Heart right ventricle (tissue), 16 donors: ENCODE data around the gene HSD11B2. TPM values are rescaled to one million over a fixed set of nuclear protein-coding genes. Genes with fewer than 3 reads are reported as not detected.

Source experiments
- ATAC-seq, 8 donors: fragments of 200-7000 bp; cut with Tn5 transposase; one replicate each; pipeline ENCODE4 v1.9.1; 2020; ENCODE audit warnings: mild to moderate bottlenecking in 8 of 8, moderate library complexity in 8 of 8, moderate number of reproducible peaks in 1 of 8
- DNase-seq, 2 donors: peaks; one replicate each; pipeline ENCODE4 v3.0.0-alpha.2; 2020
- H3K27ac ChIP-seq, 10 donors: fragments of 200-600 bp; sonication (generic) in 2 of 10; one replicate each; pipeline versions ENCODE4 v1.5.0 to v1.8.0; 2020 to 2022; ENCODE audit warnings: mild to moderate bottlenecking in 3 of 10
- H3K27me3 ChIP-seq, 7 donors: fragments of 200-600 bp; one replicate each; pipeline ENCODE4 v1.8.0; 2021 to 2022; ENCODE audit warnings: mild to moderate bottlenecking in 2 of 7
- H3K36me3 ChIP-seq, 9 donors: fragments of 200-600 bp; sonication (generic) in 1 of 9; one replicate each; pipeline versions ENCODE4 v1.5.0 to v1.8.0; 2020 to 2022; ENCODE audit warnings: mild to moderate bottlenecking in 2 of 9
- H3K4me1 ChIP-seq, 9 donors: fragments of 200-600 bp; sonication (generic) in 1 of 9; one replicate each; pipeline versions ENCODE4 v1.5.0 to v1.8.0; 2020 to 2022; ENCODE audit warnings: mild to moderate bottlenecking in 4 of 9
- H3K4me3 ChIP-seq, 10 donors: fragments of 200-600 bp; sonication (generic) in 2 of 10; one replicate each; pipeline versions ENCODE4 v1.5.0 to v1.8.0; 2020 to 2022; ENCODE audit warnings: mild to moderate bottlenecking in 7 of 10, moderate library complexity in 2 of 10
- H3K9me3 ChIP-seq, 11 donors: fragments of 200-600 bp in 10 of 11; sonication (generic) in 2 of 11; one replicate each; pipeline versions ENCODE4 v1.5.0 to v1.8.0; 2013 to 2022; ENCODE audit warnings: mild to moderate bottlenecking in 2 of 11, control low read depth in 1 of 11, moderate library complexity in 1 of 11
- CTCF ChIP-seq, 9 donors: fragments of 200-600 bp; sonication (generic) in 2 of 9; IDR thresholded peaks; one replicate each; pipeline versions ENCODE4 v1.5.0 to v1.8.0; 2021 to 2022; ENCODE audit warnings: antibody characterized with exemption in 9 of 9, mild to moderate bottlenecking in 5 of 9, moderate library complexity in 1 of 9
- WGBS, 2 donors: extraction: QIAGEN DNeasy Blood & Tissue Kit; methylation state at CpG; one replicate each; pipeline ENCODE4 v1.1.7; 2013; ENCODE audit warnings: inconsistent platforms in 1 of 2; 5-methylcytosine and 5-hydroxymethylcytosine counted together
- intact Hi-C, 10 donors: fragments of 100-400 bp; cut with DNase I; formaldehyde crosslinking; loops; one replicate each; pipeline versions ENCODE4 v1.11.1 to v1.14.2; 2022
- polyA plus RNA-seq, 2 donors: library from polyadenylated mRNA; stranded (reverse); fragments of 200-250 nt; gene quantifications; one replicate each; pipeline ENCODE4 v1.2.3, GENCODE V29; 2013
- total RNA-seq, 10 donors: library from RNA; stranded (reverse); fragmentation: NEBNext Ultra II Directional in 3 of 10; extraction: Animal tissue kit (Norgen Biotek cat#: 25700) in 3 of 10; gene quantifications; one replicate each; pipeline versions ENCODE4 v1.2.1 to v1.2.4, GENCODE V29; 2021 to 2023
- donor health status: Arrhythmogenic right ventricular cardiomyopathy.
- donor health status: ischemic (EF 13 %, LVEDD 7.1; RV severe dilation, severe dysfunction).
- donor health status: healthy with polysubstance abuse.
- donor health status: DM: no; HTN: yes; CAD: no.
- donor health status: DM: no; HTN: no; CAD: no.
- donor health status: ischemic (EF 25% LVEDD 6.9; RV normal size, moderate dysfunction).
- donor health status: ischemic (EF 25% LVEDD 5.7; RV mildly dilated, moderate dysfunction).
- donor health status: healthy.
- donor health status: DM: yes; HTN: yes; CAD: no.
- donor health status: Ischemic cardiomyopathy.
- donor health status: ischemic (EF 35%, LVEDD 5.7; RV mildly dilated, moderate dysfunction).
- donor health status: nonischemic (EF 11% LVEDD 7.7; RV severe dilation, severe dysfunction).
- donor health status: DM: yes; HTN: yes; CAD: no.
- donor health status: PGD.
- donor health status: ischemic (EF 29% LVEDD 5.4; RV normal size, mild dysfunction).
- donor health status: nonischemic (EF 23%, LVEDD 6.1; RV moderate dilation, normal function).

Gene HSD11B2
- total and polyA plus RNA-seq, 12 donors, result 0.16 to 1.4 (median 0.51) TPM; not detected in 1

- H3K27me3 ChIP-seq, result peaks cover 0 to 15% (median 0%) of the 10 kb centered on the region in 7 donors
- TF ChIP-seq CTCF (IDR thresholded peaks at IDR 0.05), result no peak
- no peaks in the 10 kb centered on the region for H3K9me3 ChIP-seq
- peaks cover 3 to 22% (median 15%) of the 10 kb centered on the region in 9 donors for H3K4me1 ChIP-seq
- peaks cover 0 to 53% (median 12%) of the 10 kb centered on the region in 9 donors for H3K36me3 ChIP-seq
- ATAC-seq (no peak), DNase-seq (no peak)
- intact Hi-C loops, result no loop called here
- no peak overlapping the region for H3K27ac ChIP-seq
- H3K4me3 ChIP-seq, result no peak overlapping the region
- 96% methylated on average over 23 of the region's 23 CpGs for WGBS, 2 donors
These were observed 5.8 kb downstream of the HSD11B2 start for GRCh38 chr16:67436640-67437193.

GRCh38 chr16:67437513-67437912, 6.6 kb downstream of the HSD11B2 start:
- H3K9me3 ChIP-seq, result no peaks in the 10 kb centered on the region
- peaks cover 0 to 60% (median 12%) of the 10 kb centered on the region in 9 donors for H3K36me3 ChIP-seq
- H3K27me3 ChIP-seq, result peaks cover 0 to 8% (median 0%) of the 10 kb centered on the region in 7 donors
- intact Hi-C loops, result no loop called here
- no peak overlapping the region for H3K27ac ChIP-seq
- TF ChIP-seq CTCF (IDR thresholded peaks at IDR 0.05), result no peak
- peaks cover 8 to 24% (median 17%) of the 10 kb centered on the region in 9 donors for H3K4me1 ChIP-seq
- no peak for ATAC-seq
- WGBS, 2 donors, result 85 to 93% methylated on average over 4 of the region's 4 CpGs
- no peak overlapping the region for H3K4me3 ChIP-seq
- no peak for DNase-seq

- Histone ChIP-seq H3K27me3 (peaks cover 0 to 2% (median 0%) of the 10 kb centered on the region in 7 donors), H3K9me3 (no peaks in the 10 kb centered on the region), H3K27ac (no peak overlapping the region), H3K36me3 (peaks cover 0 to 67% (median 13%) of the 10 kb centered on the region in 9 donors), H3K4me1 (peaks cover 15 to 30% (median 23%) of the 10 kb centered on the region in 9 donors), H3K4me3 (no peak overlapping the region)
- ATAC-seq (no peak), DNase-seq (no peak)
- 95% methylated on average over 20 of the region's 20 CpGs for WGBS, 2 donors
- TF ChIP-seq CTCF (IDR thresholded peaks at IDR 0.05), result no peak
- intact Hi-C loops, result no loop called here
These were observed 7.3 kb downstream of the HSD11B2 start for GRCh38 chr16:67438098-67438791.

DNA sequence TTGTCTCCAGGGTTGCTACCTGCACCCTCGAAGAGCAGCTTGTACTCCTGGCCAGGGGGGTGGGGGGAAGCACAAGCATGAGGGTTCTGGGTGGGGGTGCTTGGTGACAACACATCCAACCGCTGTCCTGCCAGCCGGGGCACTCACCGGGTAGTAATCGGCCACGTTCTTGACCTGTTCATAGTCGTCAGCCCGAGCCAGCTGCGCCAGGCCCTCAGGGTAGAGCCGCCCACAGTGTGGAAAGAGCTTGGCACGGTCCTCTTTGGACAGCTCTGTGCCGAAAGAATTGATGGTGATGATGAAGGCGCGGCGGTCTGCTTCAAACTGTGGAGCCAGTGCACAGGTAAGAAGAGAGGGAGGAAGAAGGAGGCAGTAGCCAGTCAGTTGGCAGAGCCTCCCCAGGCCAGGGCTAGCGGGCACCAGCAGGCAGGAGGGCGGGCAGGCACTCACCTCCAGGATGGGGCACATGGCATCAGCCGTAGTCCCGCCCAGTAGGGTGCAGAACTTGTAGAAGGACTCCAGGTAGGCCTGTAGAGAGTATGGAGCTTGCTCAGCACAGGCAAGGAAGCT, 8.0 kb downstream of the HSD11B2 start:
- ATAC-seq, result no peak
- Histone ChIP-seq H3K27me3 (no peaks in the 10 kb centered on the region), H3K36me3 (peaks cover 0 to 71% (median 13%) of the 10 kb centered on the region in 9 donors), H3K4me3 (no peak overlapping the region), H3K4me1 (peaks cover 15 to 36% (median 29%) of the 10 kb centered on the region in 9 donors), H3K27ac (no peak overlapping the region), H3K9me3 (no peaks in the 10 kb centered on the region)
- 94 to 96% methylated on average over 19 of the region's 19 CpGs for WGBS, 2 donors
- DNase-seq, result no peak
- no peak for TF ChIP-seq CTCF (IDR thresholded peaks at IDR 0.05)
- intact Hi-C loops, result no loop called here
